Upper lobe of left lung (tissue), 4 donors: Measurements from ENCODE around the gene RASGRF1.

ENCODE experiments used
- EP300 ChIP-seq, 4 donors: sonication (generic); formaldehyde crosslinking; IDR thresholded peaks; one replicate each; pipeline ENCODE4 v1.5.1; 2017; ENCODE audit warnings: antibody characterized with exemption in 4 of 4, control low read depth in 2 of 4
- POLR2A ChIP-seq, 4 donors: fragments of 450-650 bp; IDR thresholded peaks; one replicate each; pipeline ENCODE4 v1.5.1; 2016 to 2017; ENCODE audit warnings: antibody characterized with exemption in 4 of 4, mild to moderate bottlenecking in 2 of 4
- POLR2AphosphoS5 ChIP-seq, 2 donors: sonication (generic); formaldehyde crosslinking; IDR thresholded peaks; one replicate each; pipeline ENCODE4 v1.5.1; 2017; ENCODE audit warnings: antibody characterized with exemption in 2 of 2
- TF ChIP-seq, protein P1 (sequence below), 6 experiments: fragments of 450-650 bp in 4 of 6; fragments of 200-600 bp in 2 of 6; sonication (generic) in 2 of 6; IDR thresholded peaks; one replicate each; pipeline ENCODE4 v1.5.1; 2016 to 2019; ENCODE audit warnings: antibody characterized with exemption in 6 of 6

DNA sequence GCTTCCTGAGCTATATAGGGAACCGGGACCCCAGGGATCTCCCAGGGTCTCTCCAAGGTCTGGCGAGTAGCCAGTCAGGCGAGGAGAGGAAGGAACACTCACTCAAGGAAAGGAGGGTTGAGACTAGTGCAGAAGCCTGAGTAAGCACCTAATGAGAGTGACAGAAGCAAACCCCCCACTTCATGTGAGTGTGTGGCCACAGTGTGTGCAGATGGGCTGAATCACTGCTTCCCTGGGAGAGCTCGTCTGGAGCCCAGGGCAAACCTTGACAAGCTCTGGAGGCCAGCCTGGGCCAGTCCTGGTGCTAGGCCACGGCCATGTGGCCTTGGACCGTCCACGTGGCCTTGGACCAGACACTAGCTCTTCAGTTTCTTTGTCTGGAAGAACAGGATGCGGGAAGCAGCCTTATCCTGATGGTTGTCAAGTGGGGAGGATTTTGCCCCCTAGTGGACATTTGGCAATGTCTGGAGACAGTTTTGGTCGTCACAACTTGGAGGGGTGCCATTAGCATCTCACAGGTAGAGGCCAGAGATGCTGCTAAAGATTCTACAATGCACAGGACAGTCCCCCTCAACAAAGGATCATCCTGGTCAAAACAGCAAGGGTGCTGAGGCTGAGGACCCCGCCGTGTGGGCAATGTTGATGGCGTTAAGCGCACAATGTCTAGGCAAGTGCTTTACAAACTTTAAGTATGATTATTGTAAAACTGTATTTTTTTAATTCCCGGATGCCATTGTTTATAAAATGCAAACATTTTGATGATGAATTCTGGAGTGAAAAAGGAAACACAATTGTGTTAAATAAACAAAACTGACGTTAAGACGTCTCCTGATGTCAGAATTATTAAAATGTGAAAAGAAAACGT, 110.9 kb downstream of the RASGRF1 start:
- TF ChIP-seq POLR2A (IDR thresholded peaks at IDR 0.05): no peak
- TF ChIP-seq, protein P1, sequence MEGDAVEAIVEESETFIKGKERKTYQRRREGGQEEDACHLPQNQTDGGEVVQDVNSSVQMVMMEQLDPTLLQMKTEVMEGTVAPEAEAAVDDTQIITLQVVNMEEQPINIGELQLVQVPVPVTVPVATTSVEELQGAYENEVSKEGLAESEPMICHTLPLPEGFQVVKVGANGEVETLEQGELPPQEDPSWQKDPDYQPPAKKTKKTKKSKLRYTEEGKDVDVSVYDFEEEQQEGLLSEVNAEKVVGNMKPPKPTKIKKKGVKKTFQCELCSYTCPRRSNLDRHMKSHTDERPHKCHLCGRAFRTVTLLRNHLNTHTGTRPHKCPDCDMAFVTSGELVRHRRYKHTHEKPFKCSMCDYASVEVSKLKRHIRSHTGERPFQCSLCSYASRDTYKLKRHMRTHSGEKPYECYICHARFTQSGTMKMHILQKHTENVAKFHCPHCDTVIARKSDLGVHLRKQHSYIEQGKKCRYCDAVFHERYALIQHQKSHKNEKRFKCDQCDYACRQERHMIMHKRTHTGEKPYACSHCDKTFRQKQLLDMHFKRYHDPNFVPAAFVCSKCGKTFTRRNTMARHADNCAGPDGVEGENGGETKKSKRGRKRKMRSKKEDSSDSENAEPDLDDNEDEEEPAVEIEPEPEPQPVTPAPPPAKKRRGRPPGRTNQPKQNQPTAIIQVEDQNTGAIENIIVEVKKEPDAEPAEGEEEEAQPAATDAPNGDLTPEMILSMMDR (IDR thresholded peaks at IDR 0.05): peak; percentile 39 to 77 (median 66)
- TF ChIP-seq POLR2AphosphoS5 (IDR thresholded peaks at IDR 0.05): peak in 1 of 2 donors; percentile 16
- no peak for TF ChIP-seq EP300 (IDR thresholded peaks at IDR 0.05)
